IPS-18a (cell line): Measurements from ENCODE around the gene TP63.
"Not testable (repeated sequence)": the region's sequence is repeated elsewhere in the genome, so short reads cannot be mapped to it uniquely, and the experiment has no call there.

Experiments used
- H3K27ac ChIP-seq: one replicate; pipeline ENCODE4 v1.5.1; 2013; ENCODE audit warnings: low read length
- H3K27me3 ChIP-seq: one replicate; pipeline ENCODE4 v1.6.1; 2013; ENCODE audit warnings: mild to moderate bottlenecking, low read length; ENCODE audit not compliant: control insufficient read depth, insufficient read depth
- H3K36me3 ChIP-seq: one replicate; pipeline ENCODE4 v1.6.1; 2013; ENCODE audit warnings: low read depth, low read length; ENCODE audit not compliant: control insufficient read depth
- H3K4me1 ChIP-seq: one replicate; pipeline ENCODE4 v1.6.1; 2013; ENCODE audit warnings: low read depth, low read length; ENCODE audit not compliant: control insufficient read depth
- H3K4me3 ChIP-seq: one replicate; pipeline ENCODE4 v1.5.1; 2013; ENCODE audit warnings: low read length
- H3K9ac ChIP-seq: one replicate; pipeline ENCODE4 v1.6.1; 2013; ENCODE audit warnings: mild to moderate bottlenecking, low read length, moderate library complexity
- H3K9me3 ChIP-seq: one replicate; pipeline ENCODE4 v1.6.1; 2013; ENCODE audit warnings: low read depth, low read length; ENCODE audit not compliant: control insufficient read depth

TP63 gene

GRCh38 chr3:189735913-189736312 is 104.7 kb downstream of the TP63 start:
- no peaks in the 10 kb centered on the region for H3K36me3 ChIP-seq
- H3K9ac ChIP-seq, result no peak overlapping the region
- no peaks in the 10 kb centered on the region for H3K27me3 ChIP-seq
- no peak overlapping the region for H3K4me3 ChIP-seq
- H3K4me1 ChIP-seq, result no peaks in the 10 kb centered on the region
- no peaks in the 10 kb centered on the region for H3K9me3 ChIP-seq
- H3K27ac ChIP-seq, result no peak overlapping the region

DNA sequence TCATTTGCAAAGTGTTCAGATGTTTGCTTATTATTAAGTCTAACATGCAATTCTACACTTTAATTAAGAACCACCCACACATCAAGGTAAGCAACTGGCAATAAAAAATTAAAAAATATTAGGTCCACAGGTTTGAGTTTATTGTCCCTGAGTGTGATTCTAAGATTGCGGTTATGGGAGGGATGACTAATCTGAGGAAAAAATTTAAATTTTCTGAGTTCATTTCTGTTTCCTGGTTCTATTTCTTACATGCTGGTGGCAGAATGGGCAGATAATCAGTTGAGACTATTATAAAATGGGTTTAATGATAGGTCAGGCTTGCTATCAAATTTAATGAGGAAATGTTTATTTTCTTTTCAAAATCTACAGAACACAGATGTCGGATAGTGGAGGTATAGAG is 105.9 kb downstream of the TP63 start:
- Histone ChIP-seq H3K27ac (no peak overlapping the region), H3K4me3 (no peak overlapping the region)

GRCh38 chr3:189737619-189738018 is 106.4 kb downstream of the TP63 start:
- no peak overlapping the region for H3K4me3 ChIP-seq
- no peaks in the 10 kb centered on the region for H3K4me1 ChIP-seq
- H3K36me3 ChIP-seq, result no peaks in the 10 kb centered on the region
- H3K9me3 ChIP-seq, result no peaks in the 10 kb centered on the region
- no peaks in the 10 kb centered on the region for H3K27me3 ChIP-seq
- H3K27ac ChIP-seq, result no peak overlapping the region
- H3K9ac ChIP-seq, result no peak overlapping the region

More for the DNA sequence above, 105.9 kb downstream of the TP63 start:
- Histone ChIP-seq H3K9me3 (no peaks in the 10 kb centered on the region), H3K27me3 (no peaks in the 10 kb centered on the region), H3K36me3 (no peaks in the 10 kb centered on the region), H3K9ac (no peak overlapping the region), H3K4me1 (no peaks in the 10 kb centered on the region)

- Histone ChIP-seq H3K9ac (no peak overlapping the region), H3K4me1 (no peaks in the 10 kb centered on the region), H3K9me3 (no peaks in the 10 kb centered on the region), H3K27me3 (no peaks in the 10 kb centered on the region), H3K36me3 (no peaks in the 10 kb centered on the region), H3K27ac (no peak overlapping the region), H3K4me3 (no peak overlapping the region)
These were observed 108.2 kb downstream of the TP63 start for GRCh38 chr3:189739378-189739777.

DNA sequence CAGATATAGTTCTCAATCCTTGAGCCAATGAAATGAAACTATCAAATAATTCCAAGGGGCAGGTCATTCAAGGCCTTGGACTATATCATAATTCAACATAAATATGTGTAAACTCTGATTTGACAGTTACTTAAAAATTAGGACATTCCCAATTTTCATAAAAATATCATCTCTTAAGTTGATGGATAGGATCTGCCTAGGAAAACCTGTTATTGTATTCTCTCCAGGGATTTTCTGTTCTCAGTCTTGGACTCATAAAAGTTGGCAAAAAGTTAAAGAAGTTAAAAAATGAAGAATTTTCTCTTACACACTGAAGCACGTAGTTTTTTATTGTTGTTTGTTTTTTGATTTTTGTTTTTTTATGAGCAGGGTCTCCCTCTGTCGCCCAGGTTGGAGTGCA is 109.0 kb downstream of the TP63 start:
- H3K27me3 ChIP-seq, result no peaks in the 10 kb centered on the region
- no peaks in the 10 kb centered on the region for H3K9me3 ChIP-seq
- H3K4me1 ChIP-seq, result no peaks in the 10 kb centered on the region
- no peak overlapping the region for H3K9ac ChIP-seq
- no peak overlapping the region for H3K27ac ChIP-seq
- H3K36me3 ChIP-seq, result no peaks in the 10 kb centered on the region
- no peak overlapping the region for H3K4me3 ChIP-seq

- H3K4me3 ChIP-seq, result no peak overlapping the region
These were observed 113.0 kb downstream of the TP63 start for GRCh38 chr3:189744235-189744634.

GRCh38 chr3:189745622-189746021 is 114.4 kb downstream of the TP63 start:
- Histone ChIP-seq H3K27ac (no peak overlapping the region), H3K4me3 (no peak overlapping the region), H3K4me1 (no peaks in the 10 kb centered on the region), H3K9ac (no peak overlapping the region), H3K36me3 (no peaks in the 10 kb centered on the region), H3K9me3 (no peaks in the 10 kb centered on the region), H3K27me3 (no peaks in the 10 kb centered on the region)

More at GRCh38 chr3:189744235-189744634, 113.0 kb downstream of the TP63 start:
- H3K9me3 ChIP-seq, result no peaks in the 10 kb centered on the region
- H3K9ac ChIP-seq, result no peak overlapping the region
- H3K27me3 ChIP-seq, result no peaks in the 10 kb centered on the region
- H3K36me3 ChIP-seq, result no peaks in the 10 kb centered on the region
- no peaks in the 10 kb centered on the region for H3K4me1 ChIP-seq
- no peak overlapping the region for H3K27ac ChIP-seq

GRCh38 chr3:189748046-189748445 is 116.9 kb downstream of the TP63 start:
- Histone ChIP-seq H3K27ac (no peak overlapping the region), H3K9ac (no peak overlapping the region), H3K4me1 (no peaks in the 10 kb centered on the region), H3K36me3 (no peaks in the 10 kb centered on the region), H3K9me3 (no peaks in the 10 kb centered on the region), H3K27me3 (no peaks in the 10 kb centered on the region), H3K4me3 (no peak overlapping the region)

- not testable (repeated sequence) for H3K9me3 ChIP-seq, H3K36me3 ChIP-seq, H3K27ac ChIP-seq, H3K4me1 ChIP-seq, H3K4me3 ChIP-seq, H3K27me3 ChIP-seq, H3K9ac ChIP-seq
These were observed 119.8 kb downstream of the TP63 start for GRCh38 chr3:189750972-189751371.

GRCh38 chr3:189754356-189754755 is 123.2 kb downstream of the TP63 start:
- Histone ChIP-seq H3K27me3 (no peaks in the 10 kb centered on the region), H3K9me3 (no peaks in the 10 kb centered on the region), H3K4me3 (no peak overlapping the region)

DNA sequence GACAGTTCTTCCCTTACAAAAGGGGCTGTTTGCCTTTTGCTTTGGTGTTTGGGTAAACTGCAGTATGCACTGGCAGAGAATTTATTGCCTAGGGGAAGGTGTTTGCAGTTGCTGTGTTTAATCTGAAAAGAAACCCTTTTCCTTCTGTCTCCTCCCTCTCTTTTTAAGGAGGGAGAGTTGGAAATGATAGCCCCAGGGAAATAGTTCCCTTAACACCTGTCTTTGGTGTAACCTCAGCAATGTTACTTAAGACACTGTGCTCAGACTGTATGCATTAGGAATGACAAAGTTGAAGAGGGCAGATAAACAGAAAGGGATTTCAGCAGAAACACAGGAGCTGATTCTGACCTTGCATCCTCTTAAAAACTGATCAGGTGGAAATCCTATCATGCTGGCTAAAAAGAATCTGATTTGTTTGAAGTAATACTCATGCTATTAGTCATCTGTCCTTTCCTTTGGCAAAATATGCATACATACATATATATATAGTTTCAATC is 125.4 kb downstream of the TP63 start:
- H3K27ac ChIP-seq, result no peak overlapping the region
- no peaks in the 10 kb centered on the region for H3K9me3 ChIP-seq
- no peak overlapping the region for H3K4me3 ChIP-seq
- no peak overlapping the region for H3K9ac ChIP-seq
- H3K4me1 ChIP-seq, result no peaks in the 10 kb centered on the region
- no peaks in the 10 kb centered on the region for H3K27me3 ChIP-seq
- H3K36me3 ChIP-seq, result no peaks in the 10 kb centered on the region

More at GRCh38 chr3:189754356-189754755, 123.2 kb downstream of the TP63 start:
- H3K9ac ChIP-seq, result no peak overlapping the region
- H3K36me3 ChIP-seq, result no peaks in the 10 kb centered on the region
- H3K27ac ChIP-seq, result no peak overlapping the region
- no peaks in the 10 kb centered on the region for H3K4me1 ChIP-seq

DNA sequence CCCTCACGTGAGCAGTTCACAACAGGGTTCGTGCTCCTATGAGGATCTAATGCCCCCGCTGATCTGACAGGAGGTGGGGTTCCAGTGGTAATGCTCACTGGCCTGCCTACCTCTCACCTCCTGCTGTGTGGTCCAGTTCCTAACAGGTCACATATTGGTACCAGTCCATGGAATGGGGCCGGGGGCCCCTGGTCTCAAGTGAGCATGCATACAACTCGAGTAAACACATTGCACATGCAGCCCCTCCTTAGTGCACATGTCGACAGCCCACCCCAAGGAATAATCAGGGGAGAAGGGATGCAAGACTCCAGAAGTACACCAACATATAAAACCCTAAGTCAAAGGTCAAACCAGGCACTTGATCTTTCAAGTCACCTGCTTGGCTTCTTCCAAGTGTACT is 127.0 kb downstream of the TP63 start:
- Histone ChIP-seq H3K4me1 (no peaks in the 10 kb centered on the region), H3K36me3 (no peaks in the 10 kb centered on the region), H3K27ac (no peak overlapping the region), H3K27me3 (no peaks in the 10 kb centered on the region), H3K9ac (no peak overlapping the region), H3K4me3 (no peak overlapping the region), H3K9me3 (no peaks in the 10 kb centered on the region)
